Central memory CD4-positive, alpha-beta T cell (primary cell): ENCODE data around the gene FOLR1.
"Not testable (repeated sequence)": the region's sequence is repeated elsewhere in the genome, so short reads cannot be mapped to it uniquely, and the experiment has no call there.

Experiments used
- DNase-seq: peaks from one replicate; pipeline ENCODE4 v3.0.0; 2022

Gene FOLR1

GRCh38 chr11:72188267-72188666 is 3.7 kb upstream of the FOLR1 start:
- DNase-seq: no peak

GRCh38 chr11:72189455-72190250 is 2.3 kb upstream of the FOLR1 start:
- DNase-seq: no peak

- DNase-seq: no peak
Measured at GRCh38 chr11:72190631-72191071, 1.3 kb upstream of the FOLR1 start.

- no peak for DNase-seq
Measured at GRCh38 chr11:72195518-72196270, 3.8 kb downstream of the FOLR1 start.

GRCh38 chr11:72201445-72201844 is 9.5 kb downstream of the FOLR1 start:
- not testable (repeated sequence) for DNase-seq

GRCh38 chr11:72202571-72202970 is 10.6 kb downstream of the FOLR1 start:
- no peak for DNase-seq

- DNase-seq: no peak
Measured at GRCh38 chr11:72203163-72203562, 11.2 kb downstream of the FOLR1 start.

- DNase-seq: no peak
Measured at GRCh38 chr11:72204886-72205285, 12.9 kb downstream of the FOLR1 start.

- DNase-seq: not testable (repeated sequence)
Measured at GRCh38 chr11:72206794-72207193, 14.9 kb downstream of the FOLR1 start.

- DNase-seq: no peak
Measured at GRCh38 chr11:72208281-72208680, 16.3 kb downstream of the FOLR1 start.

- DNase-seq: no peak
Measured at GRCh38 chr11:72209101-72209500, 17.2 kb downstream of the FOLR1 start.

- no peak for DNase-seq
Measured at GRCh38 chr11:72216638-72217037, 24.7 kb downstream of the FOLR1 start, which contains the start of gene FOLR2. Gene FOLR2 (plus strand): TSS chr11:72216794. CDS start chr11:72218585, 1,791 bp downstream.

GRCh38 chr11:72217841-72218240 is 25.9 kb downstream of the FOLR1 start:
- no peak for DNase-seq

- no peak for DNase-seq
Measured at GRCh38 chr11:72218251-72218745, 26.4 kb downstream of the FOLR1 start.

- DNase-seq: no peak
Measured at GRCh38 chr11:72220696-72221363, 28.9 kb downstream of the FOLR1 start.

GRCh38 chr11:72221386-72222075 is 29.6 kb downstream of the FOLR1 start:
- no peak for DNase-seq

GRCh38 chr11:72222106-72222891 is 30.4 kb downstream of the FOLR1 start:
- no peak for DNase-seq

GRCh38 chr11:72222907-72223614 is 31.1 kb downstream of the FOLR1 start:
- peak; percentile 91 for DNase-seq

GRCh38 chr11:72223615-72224563 is 31.9 kb downstream of the FOLR1 start:
- DNase-seq: peak; percentile 34
